MG63 (cell line): ENCODE results near the gene NRXN2. TPM values are rescaled to one million over a fixed set of nuclear protein-coding genes. Genes with fewer than 3 reads are reported as not detected.
"Not testable (repeated sequence)": the region's sequence is repeated elsewhere in the genome, so short reads cannot be mapped to it uniquely, and the experiment has no call there.

Experiments used
- DNase-seq: peaks from one replicate; pipeline ENCODE4 v3.0.0-alpha.2; 2020
- H3K27me3 ChIP-seq: fragments of 250-450 bp; sonication (Bioruptor Pico); 2 replicates; pipeline ENCODE4 v1.5.1; 2020; ENCODE audit warnings: mild to moderate bottlenecking, moderate library complexity
- H3K36me3 ChIP-seq: fragments of 250-450 bp; sonication (Bioruptor Pico); 2 replicates; pipeline ENCODE4 v1.5.1; 2020; ENCODE audit warnings: mild to moderate bottlenecking, moderate library complexity
- H3K4me3 ChIP-seq: fragments of 250-450 bp; sonication (Bioruptor Pico); 2 replicates; pipeline ENCODE4 v1.5.1; 2020; ENCODE audit warnings: mild to moderate bottlenecking, moderate library complexity
- H3K9me3 ChIP-seq: fragments of 250-450 bp; sonication (Bioruptor Pico); 2 replicates; pipeline ENCODE4 v1.5.1; 2020; ENCODE audit warnings: mild to moderate bottlenecking, moderate library complexity
- total RNA-seq: library from RNA; depleted of rRNA; stranded (reverse); fragments of >200 nt; shearing (Covaris generic); gene quantifications from 2 replicates; pipeline ENCODE4 v1.2.3, GENCODE V29; 2014; ENCODE audit warnings: low replicate concordance

Gene NRXN2
- total RNA-seq, 1 experiment from 2014 or later = 4.2 TPM

DNA sequence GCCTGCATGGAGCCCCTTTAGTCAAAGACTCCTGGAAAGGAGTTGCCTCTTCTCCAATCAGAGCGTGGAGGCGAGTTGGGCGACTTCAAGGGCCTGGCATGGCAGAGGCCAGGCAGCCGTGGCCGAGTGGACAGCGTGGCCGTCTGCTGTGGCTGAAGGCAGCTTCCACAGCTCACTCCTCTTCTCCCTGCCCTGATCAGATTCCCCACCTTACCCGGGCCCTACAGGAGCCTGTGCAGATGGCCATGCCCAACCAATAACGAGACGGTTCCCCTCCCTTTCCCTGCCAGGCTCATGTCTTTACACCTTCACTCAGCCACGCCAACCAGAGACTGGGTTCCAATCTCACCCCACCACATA is 152.0 kb downstream of the NRXN2 start:
- Histone ChIP-seq H3K36me3 (no peaks in the 10 kb centered on the region), H3K4me3 (no peak overlapping the region), H3K27me3 (peaks cover 6% of the 10 kb centered on the region; the same call in 1 of the 2 replicates), H3K9me3 (no peaks in the 10 kb centered on the region)
- DNase-seq = no peak

DNA sequence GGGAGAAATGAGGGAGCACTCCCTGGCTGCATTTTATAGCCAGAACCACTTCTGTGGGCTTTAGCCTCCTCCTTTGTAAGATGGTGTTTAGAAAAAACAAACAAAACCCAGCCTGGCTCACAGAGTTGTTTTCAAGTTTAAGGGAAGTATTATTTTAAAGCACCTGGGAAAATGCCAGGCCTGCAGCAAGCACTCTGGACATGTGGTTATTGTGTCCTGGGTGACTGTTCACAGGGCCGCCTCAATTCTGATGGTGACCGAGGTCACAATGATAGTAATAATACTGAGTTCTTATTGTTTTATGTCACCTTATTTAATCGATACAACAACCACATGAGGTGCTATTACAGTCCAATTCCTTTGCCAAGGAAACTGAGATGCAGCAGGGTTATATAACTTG is 152.7 kb downstream of the NRXN2 start:
- DNase-seq = no peak
- H3K36me3 ChIP-seq = no peaks in the 10 kb centered on the region
- peaks cover 6% of the 10 kb centered on the region; the same call in 1 of the 2 replicates for H3K27me3 ChIP-seq
- no peaks in the 10 kb centered on the region for H3K9me3 ChIP-seq
- H3K4me3 ChIP-seq = no peak overlapping the region

DNA sequence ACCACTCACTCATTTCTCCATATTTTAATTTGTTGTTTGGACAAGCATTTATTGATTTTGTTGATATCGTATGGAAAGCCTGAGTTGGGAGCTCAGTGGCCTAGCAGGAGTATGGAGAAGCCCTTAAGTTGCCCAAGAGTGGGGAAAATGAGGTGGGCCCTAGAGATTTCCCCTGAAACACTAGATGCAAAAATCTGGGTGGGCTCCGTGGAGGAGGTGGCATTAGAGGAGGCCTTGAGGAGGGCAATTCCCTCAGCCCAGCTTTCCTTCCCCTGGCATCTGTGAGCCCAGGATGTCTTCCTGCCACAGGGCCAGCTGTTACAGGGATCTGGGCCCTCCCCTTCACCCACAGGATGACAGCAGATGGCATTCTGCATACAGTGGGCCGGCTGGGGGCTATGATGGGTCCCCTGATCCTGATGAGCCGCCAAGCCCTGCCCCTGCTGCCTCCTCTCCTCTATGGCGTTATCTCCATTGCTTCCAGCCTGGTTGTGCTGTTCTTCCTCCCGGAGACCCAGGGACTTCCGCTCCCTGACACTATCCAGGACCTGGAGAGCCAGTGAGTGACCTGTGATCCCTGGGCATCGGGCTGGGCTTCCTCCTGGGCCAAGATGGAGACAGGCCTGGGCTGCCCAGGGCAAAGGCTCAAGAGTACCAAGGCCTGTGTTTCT is 153.6 kb downstream of the NRXN2 start:
- DNase-seq = no peak
- Histone ChIP-seq H3K36me3 (no peaks in the 10 kb centered on the region), H3K27me3 (peaks cover 3% of the 10 kb centered on the region; the same call in 1 of the 2 replicates), H3K4me3 (no peak overlapping the region), H3K9me3 (no peaks in the 10 kb centered on the region)

DNA sequence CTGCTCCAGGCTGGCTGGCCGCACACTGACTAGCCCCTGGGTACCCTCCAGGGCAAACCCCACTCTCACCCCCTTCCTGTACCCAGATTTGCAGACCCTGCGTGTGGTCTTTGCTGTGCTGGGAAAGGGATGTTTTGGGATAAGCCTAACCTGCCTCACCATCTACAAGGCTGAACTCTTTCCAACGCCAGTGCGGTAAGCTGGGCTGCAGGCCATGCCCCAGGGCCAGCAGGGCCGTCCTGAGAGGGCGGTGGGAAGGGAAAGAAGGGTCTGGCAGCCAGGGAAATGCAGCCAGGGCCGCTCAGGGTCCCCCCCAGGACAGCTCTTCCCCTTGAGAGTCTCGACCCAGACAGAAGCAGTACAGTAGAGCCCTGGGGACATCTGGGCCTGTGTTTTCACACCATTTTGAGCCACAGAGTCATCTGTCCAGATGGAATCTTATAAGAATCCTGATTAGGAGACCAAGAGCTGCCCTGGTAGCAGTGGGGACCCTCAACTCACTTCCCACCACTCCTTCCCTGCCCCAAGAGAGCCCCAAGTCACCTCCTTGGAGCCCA is 154.3 kb downstream of the NRXN2 start:
- no peak for DNase-seq
- Histone ChIP-seq H3K36me3 (no peaks in the 10 kb centered on the region), H3K27me3 (peaks cover 1% of the 10 kb centered on the region; the same call in 1 of the 2 replicates), H3K4me3 (no peak overlapping the region), H3K9me3 (no peaks in the 10 kb centered on the region)

DNA sequence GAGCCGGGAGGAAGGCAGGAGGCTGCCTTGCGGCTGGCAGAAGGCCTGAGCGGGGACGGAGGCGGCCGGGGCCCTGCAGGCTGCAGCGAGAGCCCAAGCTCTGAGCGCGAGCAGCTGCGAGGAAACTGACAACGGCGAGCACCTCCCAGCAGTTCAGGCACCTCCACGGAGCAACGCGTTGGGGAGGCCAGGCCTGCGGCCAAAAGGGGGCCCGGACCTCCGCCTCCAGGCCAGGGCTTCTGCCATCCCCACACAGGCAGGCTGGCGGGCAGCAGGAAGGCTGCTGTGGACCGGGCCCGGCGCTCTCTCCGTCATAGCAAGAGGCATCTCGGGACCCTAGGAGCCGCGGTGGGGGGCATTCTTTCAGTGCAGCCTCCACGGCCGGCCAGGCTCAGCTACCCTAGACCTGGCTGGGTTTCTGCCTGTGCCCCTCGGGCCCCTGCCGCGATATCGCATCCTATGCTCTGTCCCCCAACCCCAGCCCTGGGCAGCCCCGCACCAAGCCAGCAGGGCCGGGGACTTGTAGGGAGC is 154.9 kb downstream of the NRXN2 start:
- no peak for DNase-seq
- no peaks in the 10 kb centered on the region for H3K9me3 ChIP-seq
- no peak overlapping the region for H3K4me3 ChIP-seq
- no peaks in the 10 kb centered on the region for H3K27me3 ChIP-seq
- H3K36me3 ChIP-seq = no peaks in the 10 kb centered on the region

DNA sequence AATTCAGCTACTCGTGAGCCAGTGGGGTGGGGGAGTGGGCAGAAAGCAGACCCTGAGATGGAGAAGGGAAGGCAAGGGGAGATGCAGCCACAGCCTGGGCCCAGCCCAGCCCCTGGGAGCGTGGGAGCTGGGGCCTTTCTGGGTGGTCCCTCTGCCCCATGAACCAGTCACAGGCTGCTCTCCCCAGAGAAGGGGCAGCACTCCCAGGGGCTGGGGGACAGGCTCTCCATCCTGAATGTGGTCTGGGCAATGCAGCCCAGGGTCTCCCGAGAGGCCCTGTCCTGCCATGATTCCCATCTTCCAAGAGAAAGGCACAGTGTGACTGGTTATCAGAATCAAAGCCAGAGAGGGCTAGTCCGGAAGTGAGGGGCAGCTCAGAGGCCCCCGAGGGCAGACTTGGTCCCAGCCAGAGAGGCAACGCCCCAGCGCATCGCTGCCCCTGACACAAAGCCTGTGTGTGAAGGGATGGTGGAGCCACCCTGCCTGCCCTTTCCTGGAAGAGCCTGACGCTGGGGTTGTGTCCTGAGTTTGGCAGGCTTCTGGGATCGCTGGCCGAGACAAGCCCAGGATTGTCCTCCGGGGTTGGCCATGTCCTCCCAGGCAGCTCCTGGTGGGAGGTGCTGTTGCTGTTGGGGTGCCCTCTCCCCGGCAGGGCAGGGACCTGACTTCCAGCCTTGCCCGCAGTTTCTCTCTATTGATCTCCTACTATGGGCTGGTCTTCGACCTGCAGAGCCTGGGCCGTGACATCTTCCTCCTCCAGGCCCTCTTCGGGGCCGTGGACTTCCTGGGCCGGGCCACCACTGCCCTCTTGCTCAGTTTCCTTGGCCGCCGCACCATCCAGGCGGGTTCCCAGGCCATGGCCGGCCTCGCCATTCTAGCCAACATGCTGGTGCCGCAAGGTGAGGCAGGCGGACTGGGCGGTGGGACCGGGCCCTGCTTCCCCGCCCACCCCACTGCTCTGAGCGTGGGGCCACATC is 155.8 kb downstream of the NRXN2 start:
- no peaks in the 10 kb centered on the region for H3K9me3 ChIP-seq
- H3K4me3 ChIP-seq = no peak overlapping the region
- no peaks in the 10 kb centered on the region for H3K27me3 ChIP-seq
- no peak for DNase-seq
- no peaks in the 10 kb centered on the region for H3K36me3 ChIP-seq

DNA sequence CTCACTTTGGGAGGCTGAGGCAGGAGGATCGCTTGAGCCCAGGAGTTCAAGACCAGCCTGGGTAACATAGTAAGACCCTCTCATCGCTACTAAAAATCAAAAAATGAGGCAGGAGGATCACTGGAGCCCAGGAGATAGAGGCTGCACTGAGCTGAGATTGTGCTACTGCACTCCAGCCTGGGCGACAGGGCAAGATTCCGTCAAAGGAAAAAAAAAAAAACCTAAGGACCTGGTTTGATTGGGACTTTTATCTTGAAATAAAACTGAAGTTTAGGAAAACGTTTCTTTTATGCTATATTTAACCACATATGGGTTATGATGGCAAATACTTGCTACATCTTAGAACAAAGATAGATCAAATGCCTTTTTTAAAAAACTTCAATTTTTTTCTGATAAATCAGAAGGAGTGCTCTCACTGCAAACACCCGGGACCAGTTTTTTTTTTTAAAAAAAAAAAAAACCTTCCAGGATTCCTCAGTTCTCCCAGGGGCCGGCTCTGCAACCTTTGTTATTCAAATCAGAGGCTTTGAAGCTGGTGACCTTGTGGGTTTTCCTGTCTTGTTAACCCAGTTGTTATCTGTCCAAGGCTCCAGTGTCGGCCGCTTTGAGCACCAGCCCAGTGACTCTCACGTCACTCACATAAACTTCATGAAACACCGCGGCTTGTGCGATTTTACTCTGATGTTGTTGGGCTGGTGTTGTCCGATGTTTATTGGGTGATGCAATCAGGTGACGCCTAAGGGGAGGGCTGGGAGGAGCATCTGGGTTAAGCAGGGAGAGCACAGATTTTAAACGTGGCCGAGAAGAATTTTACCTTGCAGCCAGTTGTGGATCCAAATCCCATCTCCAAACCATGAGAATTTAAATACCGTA is 156.7 kb downstream of the NRXN2 start:
- no peak overlapping the region for H3K4me3 ChIP-seq
- no peaks in the 10 kb centered on the region for H3K36me3 ChIP-seq
- H3K27me3 ChIP-seq = no peaks in the 10 kb centered on the region
- H3K9me3 ChIP-seq = no peaks in the 10 kb centered on the region
- peak; percentile 76 for DNase-seq

DNA sequence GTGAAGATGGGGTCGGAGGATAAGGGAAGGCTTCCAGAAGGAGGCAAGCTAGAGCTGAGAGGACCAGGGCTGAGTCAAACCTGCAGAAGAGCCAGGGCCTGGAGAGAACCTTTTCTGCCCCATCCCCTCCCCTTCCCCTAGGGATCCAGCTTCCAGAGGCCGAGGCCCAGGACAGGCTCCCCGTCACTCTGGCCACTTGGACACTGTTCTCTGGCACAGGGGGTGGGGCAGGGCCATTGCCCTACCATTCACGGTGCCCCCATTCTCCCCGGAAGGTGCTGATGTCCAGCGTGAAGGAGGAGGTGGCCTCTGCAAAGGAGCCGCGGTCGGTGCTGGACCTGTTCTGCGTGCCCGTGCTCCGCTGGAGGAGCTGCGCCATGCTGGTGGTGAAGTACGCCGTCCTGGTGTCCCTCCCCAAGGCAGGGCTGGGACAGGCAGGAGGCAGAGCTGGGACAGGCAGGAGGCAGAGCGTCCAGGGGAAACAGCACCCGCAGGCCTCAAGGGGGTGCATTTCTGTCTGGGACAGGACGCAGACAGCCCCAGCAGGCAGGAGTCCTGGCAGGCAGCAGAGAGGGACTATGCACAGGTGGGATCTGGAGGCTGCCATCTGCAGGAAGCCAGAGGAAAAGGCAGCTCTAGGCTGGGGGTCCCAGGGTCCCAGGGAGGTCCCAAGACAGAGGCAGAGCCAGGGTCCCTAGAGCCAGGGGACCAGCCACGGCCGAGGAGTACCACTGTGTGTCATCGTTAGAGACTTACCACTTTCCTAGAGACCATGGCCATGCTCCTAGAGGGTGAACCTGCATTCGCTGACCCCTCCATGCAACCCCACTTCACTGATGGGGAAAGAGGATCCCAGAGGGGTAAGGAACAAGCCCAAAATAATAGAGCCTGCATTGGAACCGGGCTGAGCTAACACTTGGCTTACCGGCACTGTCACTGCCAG is 157.8 kb downstream of the NRXN2 start:
- H3K4me3 ChIP-seq = no peak overlapping the region
- DNase-seq = no peak
- no peaks in the 10 kb centered on the region for H3K27me3 ChIP-seq

DNA sequence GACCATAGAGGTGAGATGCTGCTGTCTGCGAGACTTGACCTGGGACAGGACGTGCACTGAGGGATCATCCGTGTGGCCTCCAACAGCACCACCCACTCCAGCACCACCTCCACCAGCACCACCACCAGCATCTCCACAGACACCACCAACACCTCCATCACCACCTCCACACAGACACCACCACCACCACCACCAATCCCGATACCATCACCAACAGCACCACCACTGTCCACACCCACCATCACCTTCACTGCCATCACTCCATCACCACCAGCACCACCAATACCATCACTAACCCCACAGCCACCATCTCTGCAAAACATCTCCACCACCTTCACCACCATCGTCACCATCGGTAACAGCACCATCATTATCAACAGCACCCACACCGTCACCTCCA is 158.6 kb downstream of the NRXN2 start:
- Histone ChIP-seq H3K36me3 (no peaks in the 10 kb centered on the region), H3K9me3 (no peaks in the 10 kb centered on the region), H3K27me3 (no peaks in the 10 kb centered on the region), H3K4me3 (no peak overlapping the region)
- no peak for DNase-seq

More for the DNA sequence above, 157.8 kb downstream of the NRXN2 start:
- Histone ChIP-seq H3K36me3 (no peaks in the 10 kb centered on the region), H3K9me3 (no peaks in the 10 kb centered on the region)

DNA sequence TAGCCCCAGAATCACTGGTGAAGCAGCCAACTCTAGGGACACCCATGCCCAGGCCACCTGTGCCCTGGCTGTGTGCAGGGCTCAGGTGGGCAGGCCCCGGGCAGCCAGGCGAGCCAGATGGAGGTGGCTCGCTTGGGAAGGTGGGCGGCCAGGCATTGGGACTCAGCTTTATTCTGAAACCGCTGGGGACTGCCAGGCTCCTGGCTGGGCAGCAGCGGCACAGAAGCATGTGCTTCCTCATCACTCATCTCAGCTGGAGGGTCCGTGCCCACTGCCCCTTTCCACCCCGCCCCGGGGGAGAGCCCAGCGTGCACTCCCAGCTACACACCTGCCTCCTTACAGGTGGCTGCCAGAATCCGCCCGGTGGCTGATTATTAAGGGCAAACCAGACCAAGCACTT is 159.0 kb downstream of the NRXN2 start:
- Histone ChIP-seq H3K36me3 (no peaks in the 10 kb centered on the region), H3K9me3 (no peaks in the 10 kb centered on the region), H3K4me3 (no peak overlapping the region), H3K27me3 (no peaks in the 10 kb centered on the region)
- no peak for DNase-seq

DNA sequence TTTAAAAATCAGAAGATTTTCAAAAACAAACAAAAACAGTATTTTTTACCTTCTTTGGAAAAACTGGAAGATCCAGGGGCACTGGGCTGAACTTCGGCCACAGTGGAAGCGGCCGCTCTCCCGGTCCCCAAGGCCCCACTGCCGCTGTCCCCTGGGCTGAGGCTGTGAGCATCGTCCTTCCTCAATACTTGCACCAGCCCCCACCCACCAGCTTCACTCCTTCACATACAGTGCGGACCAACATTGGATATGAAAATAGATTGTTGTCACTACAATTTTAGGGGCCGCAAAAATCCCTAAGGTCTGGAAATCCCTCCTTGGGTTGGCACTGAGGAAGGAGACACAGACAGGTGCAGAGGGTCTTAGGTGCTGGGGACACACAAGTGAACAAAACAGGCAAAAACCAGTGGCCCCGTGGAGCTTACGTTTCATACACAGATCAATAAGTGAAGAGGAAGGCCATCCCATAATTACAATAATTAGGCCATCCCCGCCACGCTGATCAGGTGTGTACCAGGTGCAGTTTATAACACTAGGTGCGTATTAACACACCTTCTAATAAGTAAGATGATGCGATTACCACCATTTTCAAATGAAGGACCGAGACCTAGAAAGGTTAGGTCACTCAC is 160.2 kb downstream of the NRXN2 start:
- H3K4me3 ChIP-seq = no peak overlapping the region
- H3K36me3 ChIP-seq = no peaks in the 10 kb centered on the region
- no peaks in the 10 kb centered on the region for H3K27me3 ChIP-seq
- no peaks in the 10 kb centered on the region for H3K9me3 ChIP-seq
- DNase-seq = no peak

DNA sequence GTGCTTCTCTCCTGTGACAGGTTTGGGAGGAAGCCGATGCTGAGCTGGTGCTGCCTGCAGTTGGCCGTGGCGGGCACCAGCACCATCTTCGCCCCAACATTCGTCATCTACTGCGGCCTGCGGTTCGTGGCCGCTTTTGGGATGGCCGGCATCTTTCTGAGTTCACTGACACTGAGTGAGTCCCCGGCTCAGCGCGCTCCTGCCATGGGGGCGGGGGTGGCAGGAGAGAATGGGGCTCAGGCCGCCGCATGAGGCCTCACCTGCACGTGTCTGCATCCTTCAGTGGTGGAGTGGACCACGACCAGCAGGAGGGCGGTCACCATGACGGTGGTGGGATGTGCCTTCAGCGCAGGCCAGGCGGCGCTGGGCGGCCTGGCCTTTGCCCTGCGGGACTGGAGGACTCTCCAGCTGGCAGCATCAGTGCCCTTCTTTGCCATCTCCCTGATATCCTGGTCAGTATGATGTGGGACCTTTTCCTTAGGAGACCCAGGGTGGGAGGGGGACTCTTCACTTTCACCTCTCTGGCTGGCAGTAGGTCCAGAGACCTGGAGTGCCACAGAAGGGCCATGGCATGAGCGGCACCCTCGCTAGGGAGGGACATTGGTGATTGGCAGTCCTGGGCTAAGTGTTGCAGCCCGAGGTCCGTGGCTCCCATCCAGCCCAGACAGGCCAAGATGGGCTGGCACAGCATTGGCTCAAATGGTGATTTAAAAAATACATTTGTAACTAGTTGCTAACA is 160.8 kb downstream of the NRXN2 start:
- Histone ChIP-seq H3K27me3 (no peaks in the 10 kb centered on the region), H3K9me3 (no peaks in the 10 kb centered on the region), H3K4me3 (no peak overlapping the region), H3K36me3 (no peaks in the 10 kb centered on the region)
- no peak for DNase-seq

DNA sequence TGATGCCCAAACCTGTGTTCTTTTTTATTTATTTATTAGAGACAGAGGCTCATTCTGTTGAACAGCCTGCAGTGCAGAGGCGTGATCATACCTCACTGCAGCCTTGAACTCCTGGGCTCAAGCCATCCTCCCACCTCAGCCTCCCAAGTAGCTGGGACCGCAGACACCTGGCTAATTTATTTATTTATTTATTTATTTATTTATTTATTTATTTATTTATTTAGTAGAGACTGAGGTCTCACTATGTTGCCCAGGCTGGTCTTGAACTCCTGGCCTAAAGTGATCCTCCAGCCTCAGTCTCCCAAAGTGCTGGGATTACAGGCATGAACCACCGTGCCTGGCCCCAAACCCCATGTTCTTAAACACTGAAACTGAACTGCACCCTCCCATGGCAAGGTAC is 161.6 kb downstream of the NRXN2 start:
- H3K9me3 ChIP-seq, H3K36me3 ChIP-seq, DNase-seq, H3K27me3 ChIP-seq, H3K4me3 ChIP-seq: not testable (repeated sequence)

DNA sequence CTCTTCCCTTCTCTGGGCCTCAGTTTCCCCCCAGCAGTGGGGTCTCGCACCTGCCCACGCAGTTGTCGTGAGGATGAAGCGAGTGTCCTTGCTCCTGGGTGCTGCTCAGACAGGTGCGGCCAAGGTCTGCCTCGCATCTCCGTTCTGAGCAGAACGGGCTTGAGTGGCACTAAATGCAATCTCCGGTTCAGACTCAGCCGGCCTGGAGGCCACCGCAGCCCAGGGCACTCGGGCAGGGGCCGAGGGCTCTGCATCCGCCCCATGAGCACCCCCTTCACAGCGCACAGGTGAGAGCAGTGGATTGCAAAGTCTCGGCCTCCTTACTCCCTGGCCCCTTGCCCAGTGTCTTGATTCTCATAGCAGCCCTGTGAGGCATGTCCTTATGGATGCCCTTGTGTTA is 162.1 kb downstream of the NRXN2 start:
- no peak for DNase-seq
- H3K9me3 ChIP-seq = no peaks in the 10 kb centered on the region
- no peak overlapping the region for H3K4me3 ChIP-seq
- H3K36me3 ChIP-seq = no peaks in the 10 kb centered on the region
- H3K27me3 ChIP-seq = no peaks in the 10 kb centered on the region
